ENCODE results near the gene SLC45A1.

DNA sequence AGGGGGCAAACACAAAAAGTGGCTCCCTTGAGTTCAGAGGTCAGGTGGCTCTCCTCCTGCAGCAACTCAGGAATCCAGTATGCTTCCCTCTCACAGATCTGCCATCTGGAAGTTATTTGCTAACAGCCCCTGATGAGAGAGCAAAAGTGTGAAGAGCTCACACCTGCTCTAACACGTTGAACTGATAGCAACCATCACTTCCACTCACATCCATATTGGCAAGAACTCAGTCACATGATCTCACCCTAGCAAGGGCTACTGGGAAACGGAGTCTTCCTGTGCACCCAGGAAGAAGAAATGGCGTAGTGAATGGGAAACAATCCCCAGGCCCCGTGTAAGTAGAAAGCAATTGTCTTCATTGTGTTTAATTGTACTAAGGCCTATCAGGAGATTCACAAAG is 20.7 kb upstream of the SLC45A1 start:
- TF ChIP-seq, protein P1, sequence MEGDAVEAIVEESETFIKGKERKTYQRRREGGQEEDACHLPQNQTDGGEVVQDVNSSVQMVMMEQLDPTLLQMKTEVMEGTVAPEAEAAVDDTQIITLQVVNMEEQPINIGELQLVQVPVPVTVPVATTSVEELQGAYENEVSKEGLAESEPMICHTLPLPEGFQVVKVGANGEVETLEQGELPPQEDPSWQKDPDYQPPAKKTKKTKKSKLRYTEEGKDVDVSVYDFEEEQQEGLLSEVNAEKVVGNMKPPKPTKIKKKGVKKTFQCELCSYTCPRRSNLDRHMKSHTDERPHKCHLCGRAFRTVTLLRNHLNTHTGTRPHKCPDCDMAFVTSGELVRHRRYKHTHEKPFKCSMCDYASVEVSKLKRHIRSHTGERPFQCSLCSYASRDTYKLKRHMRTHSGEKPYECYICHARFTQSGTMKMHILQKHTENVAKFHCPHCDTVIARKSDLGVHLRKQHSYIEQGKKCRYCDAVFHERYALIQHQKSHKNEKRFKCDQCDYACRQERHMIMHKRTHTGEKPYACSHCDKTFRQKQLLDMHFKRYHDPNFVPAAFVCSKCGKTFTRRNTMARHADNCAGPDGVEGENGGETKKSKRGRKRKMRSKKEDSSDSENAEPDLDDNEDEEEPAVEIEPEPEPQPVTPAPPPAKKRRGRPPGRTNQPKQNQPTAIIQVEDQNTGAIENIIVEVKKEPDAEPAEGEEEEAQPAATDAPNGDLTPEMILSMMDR (IDR thresholded peaks at IDR 0.05): no peak
- no peak for TF ChIP-seq POLR2AphosphoS5 (IDR thresholded peaks at IDR 0.05)
